ENCODE results near the gene YY1. TPM values are rescaled to one million over a fixed set of nuclear protein-coding genes. Genes with fewer than 3 reads are reported as not detected.

YY1 gene
- total RNA-seq, 1 experiment from 2014 or later: 83.1 TPM

- H3K4me3 Mint-ChIP-seq: no peak overlapping the region
- ATAC-seq (no peak), DNase-seq (ENCODE audit: low spot score) (peak; percentile 3)
- ChIA-PET POLR2A (no interaction called here), CTCF (interaction anchor here (0.6 to 1.7 kb wide), 3 partner anchors 9 to 359 kb away, joined by 3 to 9 read pairs (median 4); no protein-coding TSS in a partner anchor)
- H3K4me1 Mint-ChIP-seq: peaks cover 6% of the 10 kb centered on the region
- no peak overlapping the region for H3K27ac Mint-ChIP-seq
- H3K36me3 Mint-ChIP-seq: peaks cover 30% of the 10 kb centered on the region
- no peaks in the 10 kb centered on the region for H3K9me3 Mint-ChIP-seq
- no peaks in the 10 kb centered on the region for H3K27me3 Mint-ChIP-seq (ENCODE audit: low read depth)
- TF ChIP-seq CREB1 (CRISPR knock-in tag; IDR thresholded peaks at IDR 0.05) (no peak), NR3C1 (CRISPR knock-in tag; conservative IDR thresholded peaks at IDR 0.05; ENCODE audit: low read depth) (no peak)
Measured at GRCh38 chr14:100294213-100294962, 55.4 kb downstream of the YY1 start.

DNA sequence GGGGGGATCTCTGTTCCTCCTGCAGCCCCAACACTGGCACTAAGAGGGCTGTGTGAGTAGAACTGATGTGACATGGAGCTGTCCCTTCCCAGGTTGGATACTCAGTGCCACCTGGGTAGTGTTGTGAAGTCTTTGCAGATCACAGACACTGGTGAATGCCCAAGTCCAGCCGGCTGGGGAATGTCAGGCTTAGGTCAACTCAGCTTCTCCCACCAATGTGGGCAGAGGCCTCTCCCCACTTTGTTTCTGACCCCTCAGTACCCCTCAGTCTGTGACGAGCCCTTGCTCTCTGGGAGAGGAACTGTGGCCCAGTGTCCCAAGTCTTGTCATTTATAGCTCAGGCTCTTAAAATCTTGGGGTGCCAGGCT lies 56.0 kb downstream of the YY1 start:
- DNase-seq (ENCODE audit: low spot score): no peak
- H3K27me3 Mint-ChIP-seq (ENCODE audit: low read depth): no peaks in the 10 kb centered on the region
- H3K4me3 Mint-ChIP-seq: no peak overlapping the region
- POLR2A ChIA-PET: no interaction called here
- no peak overlapping the region for H3K27ac Mint-ChIP-seq
- peaks cover 4% of the 10 kb centered on the region for H3K4me1 Mint-ChIP-seq
- peaks cover 35% of the 10 kb centered on the region for H3K36me3 Mint-ChIP-seq
- no peak for TF ChIP-seq FOXP1 (CRISPR knock-in tag; IDR thresholded peaks at IDR 0.05; ENCODE audit: borderline replicate concordance)
- TF ChIP-seq TEAD4 (CRISPR knock-in tag; IDR thresholded peaks at IDR 0.05): no peak
- no peak for TF ChIP-seq ELF4 (CRISPR knock-in tag; IDR thresholded peaks at IDR 0.05; ENCODE audit: low read depth)
- TF ChIP-seq HMGXB4 (CRISPR knock-in tag; IDR thresholded peaks at IDR 0.05): no peak
- TF ChIP-seq, protein P1, sequence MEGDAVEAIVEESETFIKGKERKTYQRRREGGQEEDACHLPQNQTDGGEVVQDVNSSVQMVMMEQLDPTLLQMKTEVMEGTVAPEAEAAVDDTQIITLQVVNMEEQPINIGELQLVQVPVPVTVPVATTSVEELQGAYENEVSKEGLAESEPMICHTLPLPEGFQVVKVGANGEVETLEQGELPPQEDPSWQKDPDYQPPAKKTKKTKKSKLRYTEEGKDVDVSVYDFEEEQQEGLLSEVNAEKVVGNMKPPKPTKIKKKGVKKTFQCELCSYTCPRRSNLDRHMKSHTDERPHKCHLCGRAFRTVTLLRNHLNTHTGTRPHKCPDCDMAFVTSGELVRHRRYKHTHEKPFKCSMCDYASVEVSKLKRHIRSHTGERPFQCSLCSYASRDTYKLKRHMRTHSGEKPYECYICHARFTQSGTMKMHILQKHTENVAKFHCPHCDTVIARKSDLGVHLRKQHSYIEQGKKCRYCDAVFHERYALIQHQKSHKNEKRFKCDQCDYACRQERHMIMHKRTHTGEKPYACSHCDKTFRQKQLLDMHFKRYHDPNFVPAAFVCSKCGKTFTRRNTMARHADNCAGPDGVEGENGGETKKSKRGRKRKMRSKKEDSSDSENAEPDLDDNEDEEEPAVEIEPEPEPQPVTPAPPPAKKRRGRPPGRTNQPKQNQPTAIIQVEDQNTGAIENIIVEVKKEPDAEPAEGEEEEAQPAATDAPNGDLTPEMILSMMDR (IDR thresholded peaks at IDR 0.05): no peak
- no peak for TF ChIP-seq RORB (CRISPR knock-in tag; IDR thresholded peaks at IDR 0.05)
- TF ChIP-seq, protein P2, sequence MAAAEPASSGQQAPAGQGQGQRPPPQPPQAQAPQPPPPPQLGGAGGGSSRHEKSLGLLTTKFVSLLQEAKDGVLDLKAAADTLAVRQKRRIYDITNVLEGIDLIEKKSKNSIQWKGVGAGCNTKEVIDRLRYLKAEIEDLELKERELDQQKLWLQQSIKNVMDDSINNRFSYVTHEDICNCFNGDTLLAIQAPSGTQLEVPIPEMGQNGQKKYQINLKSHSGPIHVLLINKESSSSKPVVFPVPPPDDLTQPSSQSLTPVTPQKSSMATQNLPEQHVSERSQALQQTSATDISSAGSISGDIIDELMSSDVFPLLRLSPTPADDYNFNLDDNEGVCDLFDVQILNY (CRISPR knock-in tag; IDR thresholded peaks at IDR 0.05): no peak
- TF ChIP-seq ZNF425 (CRISPR knock-in tag; conservative IDR thresholded peaks at IDR 0.05): no peak
- TF ChIP-seq ZNF121 (CRISPR knock-in tag; IDR thresholded peaks at IDR 0.05): no peak
- no peak for TF ChIP-seq ZNF138 (CRISPR knock-in tag; conservative IDR thresholded peaks at IDR 0.05)
- TF ChIP-seq TP53 (CRISPR knock-in tag; IDR thresholded peaks at IDR 0.05): no peak
- TF ChIP-seq ZNF219 (CRISPR knock-in tag; IDR thresholded peaks at IDR 0.05; ENCODE audit: borderline replicate concordance): no peak
- TF ChIP-seq IRF2 (CRISPR knock-in tag; IDR thresholded peaks at IDR 0.05; ENCODE audit: borderline replicate concordance, low read depth): no peak
- TF ChIP-seq GTF2I (CRISPR knock-in tag; conservative IDR thresholded peaks at IDR 0.05): no peak
- TF ChIP-seq, protein P3, sequence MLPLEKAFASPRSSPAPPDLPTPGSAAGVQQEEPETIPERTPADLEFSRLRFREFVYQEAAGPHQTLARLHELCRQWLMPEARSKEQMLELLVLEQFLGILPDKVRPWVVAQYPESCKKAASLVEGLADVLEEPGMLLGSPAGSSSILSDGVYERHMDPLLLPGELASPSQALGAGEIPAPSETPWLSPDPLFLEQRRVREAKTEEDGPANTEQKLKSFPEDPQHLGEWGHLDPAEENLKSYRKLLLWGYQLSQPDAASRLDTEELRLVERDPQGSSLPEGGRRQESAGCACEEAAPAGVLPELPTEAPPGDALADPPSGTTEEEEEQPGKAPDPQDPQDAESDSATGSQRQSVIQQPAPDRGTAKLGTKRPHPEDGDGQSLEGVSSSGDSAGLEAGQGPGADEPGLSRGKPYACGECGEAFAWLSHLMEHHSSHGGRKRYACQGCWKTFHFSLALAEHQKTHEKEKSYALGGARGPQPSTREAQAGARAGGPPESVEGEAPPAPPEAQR (CRISPR knock-in tag; IDR thresholded peaks at IDR 0.05): no peak
- TF ChIP-seq ARID4B (CRISPR knock-in tag; IDR thresholded peaks at IDR 0.05; ENCODE audit: borderline replicate concordance): no peak
- TF ChIP-seq ZNF232 (CRISPR knock-in tag; IDR thresholded peaks at IDR 0.05): no peak
- TF ChIP-seq SOX15 (CRISPR knock-in tag; IDR thresholded peaks at IDR 0.05): no peak
- no peak for TF ChIP-seq GABPB1 (CRISPR knock-in tag; IDR thresholded peaks at IDR 0.05)
- no peak for TF ChIP-seq NFYB (CRISPR knock-in tag; conservative IDR thresholded peaks at IDR 0.05; ENCODE audit: low read depth)
- CTCF ChIA-PET: interaction anchor here (1.7 kb wide), 1 partner anchor 9 kb away, joined by 9 read pairs; no protein-coding TSS in a partner anchor
- no peak for ATAC-seq
- H3K9me3 Mint-ChIP-seq: no peaks in the 10 kb centered on the region
